ENCODE measurements around the gene ZNF540. TPM values are rescaled to one million over a fixed set of nuclear protein-coding genes. Genes with fewer than 3 reads are reported as not detected.

Gene ZNF540
- total RNA-seq, 1 experiment from 2014 or later, result not detected

DNA sequence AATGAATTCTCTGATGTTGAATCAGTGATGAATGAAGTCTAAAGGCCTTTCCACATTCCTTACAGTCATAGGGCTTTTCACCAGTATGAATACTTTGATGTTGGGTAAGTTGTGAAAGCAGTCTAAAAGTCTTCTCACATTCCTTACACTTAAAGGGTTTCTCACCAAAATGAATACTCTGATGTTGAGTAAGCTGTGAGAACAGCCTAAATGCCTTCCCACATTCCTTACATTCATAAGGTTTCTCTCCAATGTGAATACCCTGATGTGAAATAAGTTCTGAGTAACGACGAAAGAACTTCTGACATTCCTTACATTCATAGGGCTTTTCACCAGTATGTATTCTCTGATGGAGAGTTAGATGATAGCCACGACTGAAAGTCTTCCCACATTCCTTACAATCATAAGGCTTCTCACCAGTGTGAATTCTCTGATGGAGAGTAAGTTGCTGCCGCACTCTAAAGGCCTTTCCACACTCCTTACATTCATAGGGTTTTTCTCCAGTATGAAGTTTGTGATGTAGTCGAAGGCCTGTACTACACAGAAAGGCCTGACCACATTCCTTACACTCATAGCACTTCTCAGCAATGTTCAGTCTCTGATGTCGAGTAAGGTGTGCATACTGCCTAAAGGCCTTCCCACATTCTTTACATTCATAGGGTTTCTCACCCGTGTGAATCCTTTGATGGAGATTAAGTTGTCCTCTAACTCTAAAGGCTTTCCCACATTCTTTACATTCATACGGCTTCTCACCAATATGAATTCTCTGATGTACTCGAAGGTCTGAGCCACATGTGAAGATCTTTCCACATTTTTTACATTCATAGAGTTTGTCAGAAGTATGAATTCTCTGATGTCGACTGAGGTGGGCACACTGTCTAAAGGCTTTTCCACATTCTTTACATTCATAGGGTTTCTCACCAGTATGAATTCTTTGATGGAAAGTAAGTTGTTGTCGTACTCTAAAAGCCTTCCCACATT lies 40.7 kb downstream of the ZNF540 start:
- H2AFZ ChIP-seq (ENCODE audit: low read depth, low read length, poor library complexity, severe bottlenecking), result no peak overlapping the region
- H3K9me2 ChIP-seq (ENCODE audit: insufficient read depth), result no peaks in the 10 kb centered on the region
- no peaks in the 10 kb centered on the region for H3K79me2 ChIP-seq (ENCODE audit: insufficient read depth, low read length)
- H3K27me3 ChIP-seq (ENCODE audit: insufficient read depth, low read length), result no peaks in the 10 kb centered on the region
- intact Hi-C loops (cut with micrococcal nuclease), result no loop called here
- no peaks in the 10 kb centered on the region for H4K20me1 ChIP-seq (ENCODE audit: insufficient read depth)
- H3K36me3 ChIP-seq (ENCODE audit: control insufficient read depth in 1 of 2, insufficient read depth in 2 of 2, low read length in 2 of 2), result peaks cover 0 to 5% of the 10 kb centered on the region in 2 experiments; a peak in 1 of 4 replicates
- DNase-seq (ENCODE audit: low read depth, low spot score) (no peak), ATAC-seq (no peak)
- CTCF ChIA-PET, result no interaction called here
- no peak overlapping the region for H3K4me2 ChIP-seq (ENCODE audit: low read length)
- RAD21 ChIA-PET (ENCODE audit: low non-redundant PET in 1 of 2, low total read pairs in 2 of 2, uncharacterized antibody in 2 of 2, unreplicated experiment in 2 of 2), result no interaction called here
- H3K27ac ChIP-seq (ENCODE audit: low read depth, low read length), result no peak overlapping the region
- H3K9me3 ChIP-seq (ENCODE audit: control insufficient read depth in 1 of 2, insufficient read depth in 1 of 2, low read depth in 1 of 2, low read length in 2 of 2), result peaks cover 14 to 24% of the 10 kb centered on the region in 2 experiments; a peak in 3 of 4 replicates
- H3K9ac ChIP-seq (ENCODE audit: low read length), result no peak overlapping the region
- no peaks in the 10 kb centered on the region for H3K4me1 ChIP-seq (ENCODE audit: control insufficient read depth in 1 of 2, insufficient read depth in 2 of 2, low read length in 2 of 2)
- BruUV-seq (replicated peaks), result no TSS peak
- POLR2A ChIA-PET, result no interaction called here
- TF ChIP-seq SIN3A (IDR thresholded peaks at IDR 0.05; ENCODE audit: low read depth) (no peak), EZH2phosphoT487 (IDR thresholded peaks at IDR 0.05; ENCODE audit: borderline replicate concordance) (no peak), POLR2AphosphoS5 (IDR thresholded peaks at IDR 0.05; ENCODE audit: low read depth, low read length) (no peak), CBX3 (IDR thresholded peaks at IDR 0.05; ENCODE audit: low read depth) (no peak), FOSL1 (IDR thresholded peaks at IDR 0.05; ENCODE audit: low read depth) (no peak), RAD21 (IDR thresholded peaks at IDR 0.05; ENCODE audit: low read depth) (no peak), YY1 (IDR thresholded peaks at IDR 0.05; ENCODE audit: extremely low read depth, insufficient replicate concordance, low read depth, low read length) (no peak), TCF7L2 (IDR thresholded peaks at IDR 0.05; ENCODE audit: borderline replicate concordance, extremely low read depth, insufficient read depth, insufficient read length) (no peak), ATF3 (IDR thresholded peaks at IDR 0.05) (no peak), EZH2 (IDR thresholded peaks at IDR 0.05) (no peak), MAX (IDR thresholded peaks at IDR 0.05) (no peak), SP1 (IDR thresholded peaks at IDR 0.05; ENCODE audit: low read depth) (no peak), CEBPB (IDR thresholded peaks at IDR 0.05; ENCODE audit: low read depth) (no peak), ZFX (IDR thresholded peaks at IDR 0.05) (no peak)
- TF ChIP-seq, protein P1, sequence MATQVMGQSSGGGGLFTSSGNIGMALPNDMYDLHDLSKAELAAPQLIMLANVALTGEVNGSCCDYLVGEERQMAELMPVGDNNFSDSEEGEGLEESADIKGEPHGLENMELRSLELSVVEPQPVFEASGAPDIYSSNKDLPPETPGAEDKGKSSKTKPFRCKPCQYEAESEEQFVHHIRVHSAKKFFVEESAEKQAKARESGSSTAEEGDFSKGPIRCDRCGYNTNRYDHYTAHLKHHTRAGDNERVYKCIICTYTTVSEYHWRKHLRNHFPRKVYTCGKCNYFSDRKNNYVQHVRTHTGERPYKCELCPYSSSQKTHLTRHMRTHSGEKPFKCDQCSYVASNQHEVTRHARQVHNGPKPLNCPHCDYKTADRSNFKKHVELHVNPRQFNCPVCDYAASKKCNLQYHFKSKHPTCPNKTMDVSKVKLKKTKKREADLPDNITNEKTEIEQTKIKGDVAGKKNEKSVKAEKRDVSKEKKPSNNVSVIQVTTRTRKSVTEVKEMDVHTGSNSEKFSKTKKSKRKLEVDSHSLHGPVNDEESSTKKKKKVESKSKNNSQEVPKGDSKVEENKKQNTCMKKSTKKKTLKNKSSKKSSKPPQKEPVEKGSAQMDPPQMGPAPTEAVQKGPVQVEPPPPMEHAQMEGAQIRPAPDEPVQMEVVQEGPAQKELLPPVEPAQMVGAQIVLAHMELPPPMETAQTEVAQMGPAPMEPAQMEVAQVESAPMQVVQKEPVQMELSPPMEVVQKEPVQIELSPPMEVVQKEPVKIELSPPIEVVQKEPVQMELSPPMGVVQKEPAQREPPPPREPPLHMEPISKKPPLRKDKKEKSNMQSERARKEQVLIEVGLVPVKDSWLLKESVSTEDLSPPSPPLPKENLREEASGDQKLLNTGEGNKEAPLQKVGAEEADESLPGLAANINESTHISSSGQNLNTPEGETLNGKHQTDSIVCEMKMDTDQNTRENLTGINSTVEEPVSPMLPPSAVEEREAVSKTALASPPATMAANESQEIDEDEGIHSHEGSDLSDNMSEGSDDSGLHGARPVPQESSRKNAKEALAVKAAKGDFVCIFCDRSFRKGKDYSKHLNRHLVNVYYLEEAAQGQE (IDR thresholded peaks at IDR 0.05; ENCODE audit: low read depth), result no peak
- H3K4me3 ChIP-seq (replicated peaks in 1 of 2; ENCODE audit: low read depth in 1 of 2, low read length in 2 of 2), result no peak overlapping the region
